Vagina (tissue), 2 donors: ENCODE measurements around the gene PHKB. TPM values are rescaled to one million over a fixed set of nuclear protein-coding genes. Genes with fewer than 3 reads are reported as not detected.
"Not testable (repeated sequence)": the region's sequence is repeated elsewhere in the genome, so short reads cannot be mapped to it uniquely, and the experiment has no call there.

Source experiments
- DNase-seq, 2 donors: peaks; one replicate each; pipeline ENCODE4 v3.0.0-alpha.2; 2017; ENCODE audit errors: extremely low spot score in 2 of 2
- H3K27ac ChIP-seq: fragments of 200-600 bp; sonication (generic); one replicate; pipeline ENCODE4 v1.5.1; 2019
- H3K27me3 ChIP-seq: fragments of 200-600 bp; sonication (generic); one replicate; pipeline ENCODE4 v1.5.1; 2019
- H3K36me3 ChIP-seq, 2 donors: fragments of 200-600 bp; sonication (generic); one replicate each; pipeline ENCODE4 v1.5.1; 2017 to 2019
- H3K4me1 ChIP-seq: fragments of 200-600 bp; sonication (generic); one replicate; pipeline ENCODE4 v1.5.1; 2019
- H3K4me3 ChIP-seq, 2 donors: fragments of 200-600 bp; sonication (generic); 1 replicate in 1 of 2; 2 replicates in 1 of 2; pipeline ENCODE4 v1.5.1; 2016 to 2019
- H3K9me3 ChIP-seq: fragments of 200-600 bp; sonication (generic); one replicate; pipeline ENCODE4 v1.5.1; 2019
- POLR2A ChIP-seq, 2 donors: fragments of 450-650 bp; IDR thresholded peaks; one replicate each; pipeline ENCODE4 v1.6.1; 2017; ENCODE audit warnings: antibody characterized with exemption in 2 of 2, mild to moderate bottlenecking in 2 of 2, moderate library complexity in 2 of 2
- POLR2AphosphoS5 ChIP-seq, 2 donors: sonication (generic); formaldehyde crosslinking; IDR thresholded peaks; one replicate each; pipeline ENCODE4 v1.9.0; 2017; ENCODE audit warnings: antibody characterized with exemption in 2 of 2, mild to moderate bottlenecking in 2 of 2, low read depth in 1 of 2; ENCODE audit not compliant: insufficient read depth in 1 of 2
- intact Hi-C: fragments of 100-400 bp; cut with DNase I; formaldehyde crosslinking; loops from one replicate; pipeline ENCODE4 v1.15.1; 2023
- total RNA-seq: library from RNA; depleted of rRNA; stranded (reverse); fragments of >200 nt; gene quantifications from one replicate; pipeline ENCODE4 v1.2.3, GENCODE V29; 2016
- TF ChIP-seq, protein P1 (sequence below), 3 experiments: fragments of 450-650 bp in 2 of 3; fragments of 200-600 bp in 1 of 3; sonication (generic) in 1 of 3; IDR thresholded peaks; one replicate each; pipeline ENCODE4 v1.5.1; 2017 to 2019; ENCODE audit warnings: antibody characterized with exemption in 3 of 3, mild to moderate bottlenecking in 2 of 3, moderate library complexity in 2 of 3

Gene PHKB
- total RNA-seq, 1 donor from 2014 or later = 64.8 TPM

DNA sequence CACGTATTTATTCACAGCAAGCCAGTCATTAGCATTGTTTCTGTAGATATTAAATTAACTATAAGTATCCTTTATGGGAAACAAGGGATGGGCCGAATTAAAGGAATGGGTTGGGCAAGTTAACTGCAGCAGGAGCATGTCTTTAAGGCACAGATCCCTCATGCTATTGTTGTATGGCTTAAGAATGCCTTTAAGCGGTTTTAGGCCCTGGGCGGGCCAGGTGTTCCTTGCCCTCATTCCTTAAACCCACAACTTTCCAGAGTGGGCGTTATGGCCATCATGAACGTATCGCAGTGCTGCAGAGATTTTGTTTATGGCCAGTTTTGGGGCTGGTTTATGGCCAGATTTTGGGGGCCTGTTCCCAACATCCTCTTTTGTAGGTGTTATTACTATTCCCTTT, 9.1 kb downstream of the PHKB start:
- H3K36me3 ChIP-seq = no peaks in the 10 kb centered on the region
- H3K4me1 ChIP-seq = peaks cover 20% of the 10 kb centered on the region
- H3K4me3 ChIP-seq = no peak overlapping the region
- H3K27me3 ChIP-seq = no peaks in the 10 kb centered on the region
- intact Hi-C loops = no loop called here
- DNase-seq = no peak
- H3K9me3 ChIP-seq = no peaks in the 10 kb centered on the region
- TF ChIP-seq POLR2AphosphoS5 (IDR thresholded peaks at IDR 0.05; ENCODE audit: insufficient read depth in 1 of 2, low read depth in 1 of 2) (no peak), POLR2A (IDR thresholded peaks at IDR 0.05) (no peak)
- TF ChIP-seq, protein P1, sequence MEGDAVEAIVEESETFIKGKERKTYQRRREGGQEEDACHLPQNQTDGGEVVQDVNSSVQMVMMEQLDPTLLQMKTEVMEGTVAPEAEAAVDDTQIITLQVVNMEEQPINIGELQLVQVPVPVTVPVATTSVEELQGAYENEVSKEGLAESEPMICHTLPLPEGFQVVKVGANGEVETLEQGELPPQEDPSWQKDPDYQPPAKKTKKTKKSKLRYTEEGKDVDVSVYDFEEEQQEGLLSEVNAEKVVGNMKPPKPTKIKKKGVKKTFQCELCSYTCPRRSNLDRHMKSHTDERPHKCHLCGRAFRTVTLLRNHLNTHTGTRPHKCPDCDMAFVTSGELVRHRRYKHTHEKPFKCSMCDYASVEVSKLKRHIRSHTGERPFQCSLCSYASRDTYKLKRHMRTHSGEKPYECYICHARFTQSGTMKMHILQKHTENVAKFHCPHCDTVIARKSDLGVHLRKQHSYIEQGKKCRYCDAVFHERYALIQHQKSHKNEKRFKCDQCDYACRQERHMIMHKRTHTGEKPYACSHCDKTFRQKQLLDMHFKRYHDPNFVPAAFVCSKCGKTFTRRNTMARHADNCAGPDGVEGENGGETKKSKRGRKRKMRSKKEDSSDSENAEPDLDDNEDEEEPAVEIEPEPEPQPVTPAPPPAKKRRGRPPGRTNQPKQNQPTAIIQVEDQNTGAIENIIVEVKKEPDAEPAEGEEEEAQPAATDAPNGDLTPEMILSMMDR (IDR thresholded peaks at IDR 0.05) = no peak
- no peak overlapping the region for H3K27ac ChIP-seq

DNA sequence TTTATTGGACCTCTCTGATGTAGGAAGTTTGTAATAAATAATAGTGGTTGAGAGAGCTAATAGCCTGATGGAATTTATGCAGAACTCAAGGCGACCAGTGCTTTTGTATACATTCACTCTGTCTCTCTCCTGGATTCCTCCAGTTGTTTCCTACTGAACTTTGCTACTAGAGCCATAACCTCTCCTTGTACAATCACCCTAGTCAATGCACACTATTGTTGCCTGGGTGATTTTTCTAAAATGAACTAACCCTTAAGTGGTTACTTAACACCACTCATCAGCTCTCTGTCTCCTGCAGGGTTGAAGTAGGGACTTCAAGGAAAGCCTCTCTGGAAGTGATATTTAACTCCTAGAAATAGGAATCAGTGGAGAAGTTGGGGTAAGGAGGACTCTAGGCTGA, 9.7 kb downstream of the PHKB start:
- Histone ChIP-seq H3K27ac (no peak overlapping the region), H3K27me3 (no peaks in the 10 kb centered on the region), H3K9me3 (no peaks in the 10 kb centered on the region), H3K36me3 (no peaks in the 10 kb centered on the region), H3K4me3 (no peak overlapping the region), H3K4me1 (peaks cover 22% of the 10 kb centered on the region)
- DNase-seq = no peak
- intact Hi-C loops = no loop called here
- no peak for TF ChIP-seq POLR2A (IDR thresholded peaks at IDR 0.05)
- no peak for TF ChIP-seq POLR2AphosphoS5 (IDR thresholded peaks at IDR 0.05; ENCODE audit: insufficient read depth in 1 of 2, low read depth in 1 of 2)
- TF ChIP-seq, protein P1 (IDR thresholded peaks at IDR 0.05) = no peak

- peaks cover 13% of the 10 kb centered on the region for H3K4me1 ChIP-seq
- DNase-seq, H3K9me3 ChIP-seq, intact Hi-C loops, H3K36me3 ChIP-seq, H3K27ac ChIP-seq, H3K27me3 ChIP-seq, H3K4me3 ChIP-seq: not testable (repeated sequence)
Observed at GRCh38 chr16:47473004-47473403, 11.9 kb downstream of the PHKB start.

- H3K4me3 ChIP-seq = no peak overlapping the region
- no peak for DNase-seq
- no peaks in the 10 kb centered on the region for H3K27me3 ChIP-seq
- H3K4me1 ChIP-seq = peaks cover 10% of the 10 kb centered on the region
- intact Hi-C loops = no loop called here
- H3K9me3 ChIP-seq = no peaks in the 10 kb centered on the region
- H3K27ac ChIP-seq = no peak overlapping the region
- TF ChIP-seq POLR2AphosphoS5 (IDR thresholded peaks at IDR 0.05; ENCODE audit: insufficient read depth in 1 of 2, low read depth in 1 of 2) (no peak), POLR2A (IDR thresholded peaks at IDR 0.05) (no peak)
- TF ChIP-seq, protein P1 (IDR thresholded peaks at IDR 0.05) = no peak
- H3K36me3 ChIP-seq = no peaks in the 10 kb centered on the region
Observed at GRCh38 chr16:47473792-47474191, 12.7 kb downstream of the PHKB start.

GRCh38 chr16:47475786-47476185, 14.7 kb downstream of the PHKB start:
- H3K27ac ChIP-seq = no peak overlapping the region

DNA sequence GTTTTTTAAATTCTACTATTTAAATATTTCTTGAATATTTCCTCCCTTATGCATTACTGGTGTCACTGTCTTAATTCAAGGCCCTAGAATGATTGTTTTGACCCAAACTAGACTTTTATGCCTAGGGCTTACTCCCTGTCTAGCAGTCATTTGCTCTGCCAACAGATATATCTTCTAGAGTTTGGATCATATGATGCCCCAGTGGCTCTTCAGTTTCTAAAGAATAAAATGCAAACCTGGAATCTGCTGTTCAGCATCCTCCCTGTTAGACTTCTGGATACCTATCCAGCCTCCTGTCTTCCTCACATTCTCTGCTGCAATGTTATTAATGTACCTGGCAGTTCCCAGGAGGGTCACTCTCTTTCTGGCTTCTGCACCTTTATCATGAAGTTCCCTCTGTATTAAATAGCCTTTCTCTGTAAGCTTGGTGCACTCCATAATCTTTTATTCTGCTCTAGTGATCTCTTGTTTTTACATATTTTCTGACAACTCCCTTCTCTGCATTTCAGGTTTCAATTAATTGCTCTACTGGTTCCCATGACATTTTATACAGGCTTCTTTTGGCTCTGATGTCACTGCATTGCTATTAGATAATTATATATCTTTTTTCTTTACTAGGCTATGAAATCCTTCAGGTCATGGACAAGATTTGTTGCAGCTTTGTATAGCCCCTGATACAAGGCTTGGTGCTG, 15.7 kb downstream of the PHKB start:
- Histone ChIP-seq H3K9me3 (no peaks in the 10 kb centered on the region), H3K27ac (no peak overlapping the region), H3K4me1 (peaks cover 10% of the 10 kb centered on the region), H3K4me3 (no peak overlapping the region), H3K27me3 (no peaks in the 10 kb centered on the region), H3K36me3 (no peaks in the 10 kb centered on the region)
- TF ChIP-seq POLR2A (IDR thresholded peaks at IDR 0.05) (no peak), POLR2AphosphoS5 (IDR thresholded peaks at IDR 0.05; ENCODE audit: insufficient read depth in 1 of 2, low read depth in 1 of 2) (no peak)
- TF ChIP-seq, protein P1 (IDR thresholded peaks at IDR 0.05) = no peak
- intact Hi-C loops = no loop called here
- no peak for DNase-seq

More at GRCh38 chr16:47475786-47476185, 14.7 kb downstream of the PHKB start:
- Histone ChIP-seq H3K9me3 (no peaks in the 10 kb centered on the region), H3K4me3 (no peak overlapping the region), H3K36me3 (no peaks in the 10 kb centered on the region), H3K4me1 (peaks cover 10% of the 10 kb centered on the region), H3K27me3 (no peaks in the 10 kb centered on the region)
- intact Hi-C loops = no loop called here
- no peak for TF ChIP-seq POLR2A (IDR thresholded peaks at IDR 0.05)
- DNase-seq = no peak
